ENCODE measurements around the gene LMF1. TPM values are rescaled to one million over a fixed set of nuclear protein-coding genes. Genes with fewer than 3 reads are reported as not detected.

LMF1 gene
- total RNA-seq, 2 donors from 2014 or later: 86.1 to 87.5 TPM

DNA sequence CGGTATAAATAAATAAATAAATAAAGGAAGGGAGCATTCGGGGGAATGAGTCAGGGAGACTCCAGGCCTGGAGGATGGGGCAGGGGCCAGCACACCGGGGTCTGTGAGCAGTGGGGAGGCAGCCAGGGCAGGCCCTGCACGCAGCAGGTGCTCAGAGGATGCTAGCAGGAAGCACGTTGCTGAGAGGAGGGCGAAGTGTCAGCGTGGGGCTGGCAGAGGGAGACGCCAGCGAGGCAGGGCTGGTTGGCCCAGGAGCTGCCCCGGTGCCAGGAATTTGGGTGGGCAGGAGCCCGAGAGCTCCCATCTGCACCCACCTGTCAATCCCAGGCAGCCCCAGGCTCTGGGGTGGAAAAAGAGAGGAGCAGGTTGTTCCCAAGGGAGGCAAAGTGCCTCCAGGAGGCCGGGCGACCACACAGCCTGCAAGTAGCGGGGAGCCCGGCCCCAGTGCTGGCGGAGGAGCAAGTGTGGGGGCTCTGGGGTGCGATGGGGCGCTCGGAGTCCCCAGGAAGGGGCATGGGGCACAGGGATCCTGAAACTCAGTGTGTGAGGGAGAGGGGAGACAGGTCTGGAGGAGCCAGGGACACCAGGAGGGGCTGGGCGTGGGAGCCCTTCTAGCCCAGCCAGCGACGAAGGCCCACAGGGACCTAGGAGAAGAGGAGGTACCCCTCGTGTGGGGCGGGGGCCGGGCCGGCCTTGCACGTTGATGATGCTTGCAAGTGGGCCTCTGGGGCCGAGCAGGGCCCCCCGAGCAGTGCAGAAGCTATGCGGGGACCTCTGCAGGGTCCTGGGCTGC is 38.8 kb upstream of the LMF1 start:
- H3K27me3 ChIP-seq (replicated peaks; ENCODE audit: insufficient read depth): peaks cover 3% of the 10 kb centered on the region
- TF ChIP-seq POLR2A (IDR thresholded peaks at IDR 0.05) (no peak), POLR2AphosphoS5 (IDR thresholded peaks at IDR 0.05) (no peak)
- TF ChIP-seq, protein P1, sequence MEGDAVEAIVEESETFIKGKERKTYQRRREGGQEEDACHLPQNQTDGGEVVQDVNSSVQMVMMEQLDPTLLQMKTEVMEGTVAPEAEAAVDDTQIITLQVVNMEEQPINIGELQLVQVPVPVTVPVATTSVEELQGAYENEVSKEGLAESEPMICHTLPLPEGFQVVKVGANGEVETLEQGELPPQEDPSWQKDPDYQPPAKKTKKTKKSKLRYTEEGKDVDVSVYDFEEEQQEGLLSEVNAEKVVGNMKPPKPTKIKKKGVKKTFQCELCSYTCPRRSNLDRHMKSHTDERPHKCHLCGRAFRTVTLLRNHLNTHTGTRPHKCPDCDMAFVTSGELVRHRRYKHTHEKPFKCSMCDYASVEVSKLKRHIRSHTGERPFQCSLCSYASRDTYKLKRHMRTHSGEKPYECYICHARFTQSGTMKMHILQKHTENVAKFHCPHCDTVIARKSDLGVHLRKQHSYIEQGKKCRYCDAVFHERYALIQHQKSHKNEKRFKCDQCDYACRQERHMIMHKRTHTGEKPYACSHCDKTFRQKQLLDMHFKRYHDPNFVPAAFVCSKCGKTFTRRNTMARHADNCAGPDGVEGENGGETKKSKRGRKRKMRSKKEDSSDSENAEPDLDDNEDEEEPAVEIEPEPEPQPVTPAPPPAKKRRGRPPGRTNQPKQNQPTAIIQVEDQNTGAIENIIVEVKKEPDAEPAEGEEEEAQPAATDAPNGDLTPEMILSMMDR (IDR thresholded peaks at IDR 0.05): no peak
- no peaks in the 10 kb centered on the region for H3K4me1 ChIP-seq (replicated peaks)
- no peaks in the 10 kb centered on the region for H3K36me3 ChIP-seq
- 83% methylated on average over 29 of the region's 30 CpGs for WGBS
- intact Hi-C loops (cut with DNase I): no loop called here
- no peak overlapping the region for H3K27ac ChIP-seq
- no peak overlapping the region for H3K4me3 ChIP-seq
- no peaks in the 10 kb centered on the region for H3K9me3 ChIP-seq
- DNase-seq (ENCODE audit: low spot score): no peak

DNA sequence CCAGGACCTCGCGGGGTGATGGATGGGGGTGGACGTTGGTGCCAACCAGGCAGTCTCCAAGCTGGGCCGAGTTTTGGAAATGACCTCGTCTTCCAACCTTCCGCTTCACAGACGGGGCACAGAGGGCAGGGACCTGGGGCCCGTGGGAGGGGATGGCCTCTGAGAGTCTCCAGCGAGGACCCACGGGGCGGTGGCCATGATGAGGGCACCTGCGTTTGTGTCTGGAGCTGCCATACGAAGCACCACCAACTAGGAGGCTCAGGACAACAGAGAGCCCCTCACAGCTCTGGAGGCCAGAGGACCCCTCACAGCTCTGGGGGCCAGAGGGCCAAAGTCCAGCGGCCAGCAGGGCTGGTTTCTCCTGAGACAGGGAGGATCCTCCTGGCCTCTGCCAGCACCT is 37.3 kb upstream of the LMF1 start:
- Histone ChIP-seq H3K36me3 (no peaks in the 10 kb centered on the region), H3K27me3 (replicated peaks; ENCODE audit: insufficient read depth) (peaks cover 3% of the 10 kb centered on the region), H3K27ac (no peak overlapping the region), H3K4me1 (replicated peaks) (no peaks in the 10 kb centered on the region), H3K4me3 (no peak overlapping the region), H3K9me3 (no peaks in the 10 kb centered on the region)
- no peak for DNase-seq (ENCODE audit: low spot score)
- 90% methylated on average over 14 of the region's 14 CpGs for WGBS
- TF ChIP-seq, protein P1 (IDR thresholded peaks at IDR 0.05): no peak
- no peak for TF ChIP-seq POLR2A (IDR thresholded peaks at IDR 0.05)
- intact Hi-C loops (cut with DNase I): no loop called here

DNA sequence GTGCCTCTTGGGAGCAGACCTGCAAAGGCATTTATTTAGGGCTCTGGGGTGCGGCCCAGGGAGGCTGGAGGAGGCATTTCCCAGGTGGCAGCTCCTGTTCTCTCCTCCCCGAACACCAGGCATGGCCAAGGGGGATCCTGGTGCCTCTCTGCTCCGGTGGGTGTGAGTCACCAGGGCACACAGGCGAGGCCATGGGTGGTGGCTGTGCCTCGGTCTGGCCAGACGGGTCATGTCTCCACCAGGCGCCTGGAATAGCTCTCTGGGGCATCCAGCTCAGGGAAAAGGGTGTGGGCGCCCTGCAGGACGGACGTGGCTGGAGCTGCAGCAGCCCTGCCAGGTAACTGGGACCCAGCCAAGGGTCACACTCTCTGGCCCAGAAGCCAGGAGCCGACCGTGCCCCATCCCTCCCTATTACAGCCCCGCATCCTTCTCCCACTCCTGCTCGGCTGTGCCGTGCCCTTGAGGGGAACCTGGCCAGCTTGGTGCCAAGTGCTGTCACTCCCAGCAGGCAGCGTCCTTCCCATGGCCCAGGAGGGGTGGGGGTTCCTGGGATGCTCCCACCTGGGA is 36.6 kb upstream of the LMF1 start:
- H3K27me3 ChIP-seq (replicated peaks; ENCODE audit: insufficient read depth): peaks cover 3% of the 10 kb centered on the region
- intact Hi-C loops (cut with DNase I): no loop called here

DNA sequence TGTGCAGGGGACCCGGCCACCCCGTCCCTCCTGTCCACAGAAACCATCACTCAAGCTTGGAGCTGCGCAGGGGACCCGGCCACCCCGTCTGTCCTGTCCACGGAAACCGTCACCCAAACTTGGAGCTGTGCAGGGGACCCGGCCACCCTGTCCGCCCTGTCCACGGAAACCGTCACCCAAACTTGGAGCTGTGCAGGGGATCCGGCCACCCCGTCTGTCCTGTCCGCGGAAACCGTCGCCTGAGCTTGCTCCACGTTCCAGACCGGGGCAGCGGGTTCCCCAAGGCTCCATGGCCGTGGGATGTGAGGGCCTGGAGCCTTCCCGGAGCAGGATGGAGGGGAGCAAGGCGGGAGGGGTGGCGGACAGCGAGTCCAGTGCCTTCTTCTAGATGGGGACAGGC is 36.0 kb upstream of the LMF1 start:
- Histone ChIP-seq H3K4me1 (replicated peaks) (no peaks in the 10 kb centered on the region), H3K4me3 (no peak overlapping the region), H3K27me3 (replicated peaks; ENCODE audit: insufficient read depth) (peaks cover 3% of the 10 kb centered on the region), H3K27ac (no peak overlapping the region), H3K36me3 (no peaks in the 10 kb centered on the region), H3K9me3 (no peaks in the 10 kb centered on the region)
- intact Hi-C loops (cut with DNase I): no loop called here
- no peak for DNase-seq (ENCODE audit: low spot score)
- WGBS: 89% methylated on average over 24 of the region's 25 CpGs
- no peak for TF ChIP-seq POLR2AphosphoS5 (IDR thresholded peaks at IDR 0.05)
- TF ChIP-seq POLR2A (IDR thresholded peaks at IDR 0.05): no peak
- TF ChIP-seq, protein P1 (IDR thresholded peaks at IDR 0.05): no peak

More for the DNA sequence above, 36.6 kb upstream of the LMF1 start:
- DNase-seq (ENCODE audit: low spot score): no peak
- Histone ChIP-seq H3K4me1 (replicated peaks) (no peaks in the 10 kb centered on the region), H3K36me3 (no peaks in the 10 kb centered on the region), H3K4me3 (no peak overlapping the region), H3K27ac (no peak overlapping the region), H3K9me3 (no peaks in the 10 kb centered on the region)
- TF ChIP-seq, protein P1 (IDR thresholded peaks at IDR 0.05): no peak
- TF ChIP-seq POLR2A (IDR thresholded peaks at IDR 0.05): no peak
- no peak for TF ChIP-seq POLR2AphosphoS5 (IDR thresholded peaks at IDR 0.05)
- 79% methylated on average over 16 of the region's 16 CpGs for WGBS

DNA sequence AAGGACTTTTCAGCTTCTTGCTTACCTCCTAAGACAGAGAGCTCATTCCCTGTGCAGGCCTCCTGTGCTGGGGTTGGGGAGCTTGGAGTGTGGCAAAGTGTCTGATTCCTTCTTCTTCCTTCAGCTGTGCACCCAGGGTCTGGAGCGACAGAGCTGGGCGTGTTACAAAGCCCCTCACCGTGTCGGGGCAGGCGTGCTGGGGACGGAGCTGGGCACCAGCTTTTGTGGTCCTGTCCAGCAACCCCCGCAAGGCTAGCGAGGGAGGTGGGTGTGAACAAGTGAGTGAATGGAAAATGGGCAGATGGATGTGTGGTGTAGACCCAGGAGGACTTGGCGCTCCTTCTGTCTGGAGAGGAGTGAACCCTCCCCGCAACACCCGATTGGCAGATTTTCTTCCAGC is 34.5 kb upstream of the LMF1 start:
- TF ChIP-seq POLR2A (IDR thresholded peaks at IDR 0.05) (no peak), POLR2AphosphoS5 (IDR thresholded peaks at IDR 0.05) (no peak)
- TF ChIP-seq, protein P1 (IDR thresholded peaks at IDR 0.05): no peak
- no peaks in the 10 kb centered on the region for H3K9me3 ChIP-seq
- intact Hi-C loops (cut with DNase I): no loop called here
- peaks cover under 1% of the 10 kb centered on the region for H3K27me3 ChIP-seq (replicated peaks; ENCODE audit: insufficient read depth)
- no peak overlapping the region for H3K27ac ChIP-seq
- H3K4me3 ChIP-seq: no peak overlapping the region
- no peaks in the 10 kb centered on the region for H3K4me1 ChIP-seq (replicated peaks)
- peak; percentile 22 for DNase-seq (ENCODE audit: low spot score)
- H3K36me3 ChIP-seq: no peaks in the 10 kb centered on the region
- 48% methylated on average over 11 of the region's 11 CpGs for WGBS

Data from prostate gland (tissue), 2 donors.